ENCODE data around the gene MAP3K12.

- TF ChIP-seq, protein P1, sequence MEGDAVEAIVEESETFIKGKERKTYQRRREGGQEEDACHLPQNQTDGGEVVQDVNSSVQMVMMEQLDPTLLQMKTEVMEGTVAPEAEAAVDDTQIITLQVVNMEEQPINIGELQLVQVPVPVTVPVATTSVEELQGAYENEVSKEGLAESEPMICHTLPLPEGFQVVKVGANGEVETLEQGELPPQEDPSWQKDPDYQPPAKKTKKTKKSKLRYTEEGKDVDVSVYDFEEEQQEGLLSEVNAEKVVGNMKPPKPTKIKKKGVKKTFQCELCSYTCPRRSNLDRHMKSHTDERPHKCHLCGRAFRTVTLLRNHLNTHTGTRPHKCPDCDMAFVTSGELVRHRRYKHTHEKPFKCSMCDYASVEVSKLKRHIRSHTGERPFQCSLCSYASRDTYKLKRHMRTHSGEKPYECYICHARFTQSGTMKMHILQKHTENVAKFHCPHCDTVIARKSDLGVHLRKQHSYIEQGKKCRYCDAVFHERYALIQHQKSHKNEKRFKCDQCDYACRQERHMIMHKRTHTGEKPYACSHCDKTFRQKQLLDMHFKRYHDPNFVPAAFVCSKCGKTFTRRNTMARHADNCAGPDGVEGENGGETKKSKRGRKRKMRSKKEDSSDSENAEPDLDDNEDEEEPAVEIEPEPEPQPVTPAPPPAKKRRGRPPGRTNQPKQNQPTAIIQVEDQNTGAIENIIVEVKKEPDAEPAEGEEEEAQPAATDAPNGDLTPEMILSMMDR (optimal IDR thresholded peaks at IDR 0.05 in 1 of 3, IDR thresholded peaks at IDR 0.05 in 1 of 3, conservative IDR thresholded peaks at IDR 0.05 in 1 of 3; ENCODE audit: extremely low read depth in 1 of 3, insufficient read depth in 2 of 3, low read length in 3 of 3) = no peak
- TF ChIP-seq EZH2 (IDR thresholded peaks at IDR 0.05; ENCODE audit: low read length) = no peak
These were observed 19.1 kb upstream of the MAP3K12 start for GRCh38 chr12:53518381-53518780.
